ENCODE data around the gene KCTD20. TPM values are rescaled to one million over a fixed set of nuclear protein-coding genes. Genes with fewer than 3 reads are reported as not detected.
A peak's percentile ranks its signal among the peaks of the same experiment; 100 is the strongest.
"Not testable (repeated sequence)": the region's sequence is repeated elsewhere in the genome, so short reads cannot be mapped to it uniquely, and the experiment has no call there.

The KCTD20 gene
- total RNA-seq, 1 donor from 2014 or later, result 62.4 TPM

GRCh38 chr6:36428911-36429310, 13.9 kb upstream of the KCTD20 start:
- Mint-ChIP-seq H3K4me1 (ENCODE audit: low read depth) (peaks cover 1% of the 10 kb centered on the region), H3K27ac (no peak overlapping the region), H3K36me3 (ENCODE audit: low read depth) (no peaks in the 10 kb centered on the region), H3K4me3 (no peak overlapping the region), H3K9me3 (no peaks in the 10 kb centered on the region), H3K27me3 (ENCODE audit: insufficient read depth) (peaks cover 8% of the 10 kb centered on the region)
- intact Hi-C loops (cut with micrococcal nuclease), result no loop called here
- no peak for DNase-seq (ENCODE audit: low spot score)

GRCh38 chr6:36430351-36430750, 12.4 kb upstream of the KCTD20 start:
- H3K9me3 Mint-ChIP-seq, result no peaks in the 10 kb centered on the region
- peaks cover 8% of the 10 kb centered on the region for H3K27me3 Mint-ChIP-seq (ENCODE audit: insufficient read depth)
- H3K36me3 Mint-ChIP-seq (ENCODE audit: low read depth), result no peaks in the 10 kb centered on the region
- H3K4me3 Mint-ChIP-seq, result no peak overlapping the region
- H3K27ac Mint-ChIP-seq, result no peak overlapping the region
- no peaks in the 10 kb centered on the region for H3K4me1 Mint-ChIP-seq (ENCODE audit: low read depth)
- intact Hi-C loops (cut with micrococcal nuclease), result no loop called here
- no peak for DNase-seq (ENCODE audit: low spot score)

- H3K36me3 Mint-ChIP-seq (ENCODE audit: low read depth), result no peaks in the 10 kb centered on the region
- no peaks in the 10 kb centered on the region for H3K9me3 Mint-ChIP-seq
- intact Hi-C loops (cut with micrococcal nuclease), result no loop called here
- H3K27ac Mint-ChIP-seq, result no peak overlapping the region
- H3K4me1 Mint-ChIP-seq (ENCODE audit: low read depth), result peaks cover under 1% of the 10 kb centered on the region
- no peak overlapping the region for H3K4me3 Mint-ChIP-seq
- DNase-seq (ENCODE audit: low spot score), result no peak
- H3K27me3 Mint-ChIP-seq (ENCODE audit: insufficient read depth), result peaks cover 9% of the 10 kb centered on the region
Observed at GRCh38 chr6:36431197-36431596, 11.6 kb upstream of the KCTD20 start.

- H3K27ac Mint-ChIP-seq, result no peak overlapping the region
- no peaks in the 10 kb centered on the region for H3K36me3 Mint-ChIP-seq (ENCODE audit: low read depth)
- peaks cover 8% of the 10 kb centered on the region for H3K27me3 Mint-ChIP-seq (ENCODE audit: insufficient read depth)
- intact Hi-C loops (cut with micrococcal nuclease), result no loop called here
- H3K4me3 Mint-ChIP-seq, result no peak overlapping the region
- peaks cover 6% of the 10 kb centered on the region for H3K4me1 Mint-ChIP-seq (ENCODE audit: low read depth)
- no peak for DNase-seq (ENCODE audit: low spot score)
- H3K9me3 Mint-ChIP-seq, result no peaks in the 10 kb centered on the region
Observed at GRCh38 chr6:36432151-36432671, 10.6 kb upstream of the KCTD20 start.

- Mint-ChIP-seq H3K27me3 (ENCODE audit: insufficient read depth) (peaks cover 2% of the 10 kb centered on the region), H3K36me3 (ENCODE audit: low read depth) (no peaks in the 10 kb centered on the region), H3K4me3 (no peak overlapping the region), H3K27ac (no peak overlapping the region), H3K4me1 (ENCODE audit: low read depth) (peaks cover 13% of the 10 kb centered on the region), H3K9me3 (no peaks in the 10 kb centered on the region)
- no peak for DNase-seq (ENCODE audit: low spot score)
- intact Hi-C loops (cut with micrococcal nuclease), result no loop called here
Observed at GRCh38 chr6:36436466-36436865, 6.3 kb upstream of the KCTD20 start.

- Mint-ChIP-seq H3K27ac (peak overlapping the region; percentile 95), H3K4me3 (peak overlapping the region; percentile 78)
Observed at GRCh38 chr6:36441307-36441894, 1.4 kb upstream of the KCTD20 start.

GRCh38 chr6:36442103-36442670, 613 bp upstream of the KCTD20 start:
- intact Hi-C loops (cut with micrococcal nuclease), result loop anchor here (1.0 to 5.0 kb wide), 3 partner anchors 238 to 320 kb away; no protein-coding TSS in a partner anchor
- Mint-ChIP-seq H3K36me3 (ENCODE audit: low read depth) (peaks cover 6% of the 10 kb centered on the region), H3K9me3 (no peaks in the 10 kb centered on the region), H3K4me3 (peak overlapping the region; percentile 96), H3K4me1 (ENCODE audit: low read depth) (peaks cover 47% of the 10 kb centered on the region), H3K27ac (peak overlapping the region; percentile 91), H3K27me3 (ENCODE audit: insufficient read depth) (no peaks in the 10 kb centered on the region)
- DNase-seq (ENCODE audit: low spot score), result no peak

More at GRCh38 chr6:36441307-36441894, 1.4 kb upstream of the KCTD20 start:
- intact Hi-C loops (cut with micrococcal nuclease), result loop anchor here (1.0 to 5.0 kb wide), 4 partner anchors 18 to 319 kb away; no protein-coding TSS in a partner anchor
- peaks cover 43% of the 10 kb centered on the region for H3K4me1 Mint-ChIP-seq (ENCODE audit: low read depth)
- peaks cover 6% of the 10 kb centered on the region for H3K36me3 Mint-ChIP-seq (ENCODE audit: low read depth)
- peak; percentile 78 for DNase-seq (ENCODE audit: low spot score)
- no peaks in the 10 kb centered on the region for H3K27me3 Mint-ChIP-seq (ENCODE audit: insufficient read depth)
- H3K9me3 Mint-ChIP-seq, result no peaks in the 10 kb centered on the region

GRCh38 chr6:36443471-36444428, 950 bp downstream of the KCTD20 start:
- peak overlapping the region; percentile 96 for H3K4me3 Mint-ChIP-seq
- no peaks in the 10 kb centered on the region for H3K27me3 Mint-ChIP-seq (ENCODE audit: insufficient read depth)
- peak; percentile 12 for DNase-seq (ENCODE audit: low spot score)
- H3K27ac Mint-ChIP-seq, result peak overlapping the region; percentile 91
- H3K36me3 Mint-ChIP-seq (ENCODE audit: low read depth), result peaks cover 13% of the 10 kb centered on the region
- no peaks in the 10 kb centered on the region for H3K9me3 Mint-ChIP-seq
- intact Hi-C loops (cut with micrococcal nuclease), result loop anchor here (1.0 to 5.0 kb wide), 4 partner anchors 151 to 416 kb away; partner anchors contain the start of genes MAPK14 and SRSF3
- peaks cover 48% of the 10 kb centered on the region for H3K4me1 Mint-ChIP-seq (ENCODE audit: low read depth)

GRCh38 chr6:36444470-36444869, 1.7 kb downstream of the KCTD20 start:
- H3K36me3 Mint-ChIP-seq (ENCODE audit: low read depth), result peaks cover 21% of the 10 kb centered on the region
- intact Hi-C loops (cut with micrococcal nuclease), result loop anchor here (5.0 kb wide), 2 partner anchors 313 to 322 kb away; no protein-coding TSS in a partner anchor
- H3K9me3 Mint-ChIP-seq, result no peaks in the 10 kb centered on the region
- H3K27me3 Mint-ChIP-seq (ENCODE audit: insufficient read depth), result no peaks in the 10 kb centered on the region
- H3K4me3 Mint-ChIP-seq, result peak overlapping the region; percentile 96
- H3K4me1 Mint-ChIP-seq (ENCODE audit: low read depth), result peaks cover 48% of the 10 kb centered on the region
- peak overlapping the region; percentile 91 for H3K27ac Mint-ChIP-seq
- DNase-seq (ENCODE audit: low spot score), result no peak

GRCh38 chr6:36445621-36446020, 2.8 kb downstream of the KCTD20 start:
- peaks cover 23% of the 10 kb centered on the region for H3K36me3 Mint-ChIP-seq (ENCODE audit: low read depth)
- H3K27me3 Mint-ChIP-seq (ENCODE audit: insufficient read depth), result no peaks in the 10 kb centered on the region
- H3K4me3 Mint-ChIP-seq, result no peak overlapping the region
- intact Hi-C loops (cut with micrococcal nuclease), result no loop called here
- H3K9me3 Mint-ChIP-seq, result no peaks in the 10 kb centered on the region
- H3K4me1 Mint-ChIP-seq (ENCODE audit: low read depth), result peaks cover 48% of the 10 kb centered on the region
- no peak for DNase-seq (ENCODE audit: low spot score)
- H3K27ac Mint-ChIP-seq, result no peak overlapping the region

- H3K4me3 Mint-ChIP-seq; DNase-seq (ENCODE audit: low spot score); H3K9me3 Mint-ChIP-seq; H3K27me3 Mint-ChIP-seq (ENCODE audit: insufficient read depth); intact Hi-C loops (cut with micrococcal nuclease); H3K27ac Mint-ChIP-seq: not testable (repeated sequence)
- peaks cover 25% of the 10 kb centered on the region for H3K4me1 Mint-ChIP-seq (ENCODE audit: low read depth)
- H3K36me3 Mint-ChIP-seq (ENCODE audit: low read depth), result peaks cover 27% of the 10 kb centered on the region
Observed at GRCh38 chr6:36449173-36449572, 6.4 kb downstream of the KCTD20 start.

- H3K36me3 Mint-ChIP-seq (ENCODE audit: low read depth), result peaks cover 24% of the 10 kb centered on the region
- H3K27me3 Mint-ChIP-seq (ENCODE audit: insufficient read depth); DNase-seq (ENCODE audit: low spot score); H3K4me1 Mint-ChIP-seq (ENCODE audit: low read depth); H3K27ac Mint-ChIP-seq; H3K9me3 Mint-ChIP-seq; intact Hi-C loops (cut with micrococcal nuclease); H3K4me3 Mint-ChIP-seq: not testable (repeated sequence)
Observed at GRCh38 chr6:36452897-36453296, 10.1 kb downstream of the KCTD20 start.

All from activated T-helper 1 cell treated with anti-CD3 and anti-CD28 coated beads, Interleukin-12 subunit alpha, Interleukin-12 subunit beta, Interleukin-2, Interleukin-4 antibody, amounts not matched to agents 30 ng/mL and 10 ng/mL and 1 ng/mL, durations not matched to agents 14 hours and 24 hours and 36 hours (primary cell).